Measurements from ENCODE around the gene CHRNA4. TPM values are rescaled to one million over a fixed set of nuclear protein-coding genes. Genes with fewer than 3 reads are reported as not detected.

CHRNA4 gene
- 7.8 TPM for total RNA-seq

DNA sequence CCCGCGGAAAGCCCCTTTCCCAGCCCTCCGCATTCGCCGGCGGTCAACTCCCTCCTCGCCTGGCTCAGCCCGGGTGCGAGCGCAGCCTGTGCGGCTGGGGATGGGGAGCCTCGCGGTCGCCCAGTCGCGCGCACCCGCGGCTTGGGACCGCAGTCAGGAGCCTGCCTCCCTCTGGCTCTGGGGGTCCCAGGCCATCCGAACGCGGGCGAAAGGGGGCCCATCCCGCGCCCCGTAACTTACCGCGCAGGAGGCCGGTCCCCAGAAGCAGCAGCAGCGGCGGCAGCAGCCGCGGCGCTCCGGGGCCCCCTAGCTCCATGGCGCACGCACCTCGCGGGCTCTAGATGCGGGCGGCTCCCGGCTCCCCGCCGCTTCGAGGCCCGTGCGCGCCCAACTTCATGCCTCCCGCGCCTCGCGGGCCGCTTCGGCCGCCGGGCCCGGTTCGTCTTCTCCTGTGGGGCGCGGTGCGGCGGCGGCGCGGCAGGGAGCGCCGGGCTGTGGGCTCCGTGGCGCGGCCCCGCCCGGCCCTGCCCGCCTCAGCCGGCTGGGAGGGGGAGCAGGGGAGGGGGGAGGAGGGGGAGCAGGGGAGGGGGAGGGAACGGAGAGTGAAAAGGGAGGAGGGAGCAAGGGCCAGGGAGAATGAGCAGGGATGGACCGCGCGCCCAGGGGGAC is at the start of gene CHRNA4:
CHRNA4 (minus strand) TSS at position 500 of the 669 bp plus-strand sequence; CDS start at position 316, 184 bp downstream.
- DNase-seq: no peak

DNA sequence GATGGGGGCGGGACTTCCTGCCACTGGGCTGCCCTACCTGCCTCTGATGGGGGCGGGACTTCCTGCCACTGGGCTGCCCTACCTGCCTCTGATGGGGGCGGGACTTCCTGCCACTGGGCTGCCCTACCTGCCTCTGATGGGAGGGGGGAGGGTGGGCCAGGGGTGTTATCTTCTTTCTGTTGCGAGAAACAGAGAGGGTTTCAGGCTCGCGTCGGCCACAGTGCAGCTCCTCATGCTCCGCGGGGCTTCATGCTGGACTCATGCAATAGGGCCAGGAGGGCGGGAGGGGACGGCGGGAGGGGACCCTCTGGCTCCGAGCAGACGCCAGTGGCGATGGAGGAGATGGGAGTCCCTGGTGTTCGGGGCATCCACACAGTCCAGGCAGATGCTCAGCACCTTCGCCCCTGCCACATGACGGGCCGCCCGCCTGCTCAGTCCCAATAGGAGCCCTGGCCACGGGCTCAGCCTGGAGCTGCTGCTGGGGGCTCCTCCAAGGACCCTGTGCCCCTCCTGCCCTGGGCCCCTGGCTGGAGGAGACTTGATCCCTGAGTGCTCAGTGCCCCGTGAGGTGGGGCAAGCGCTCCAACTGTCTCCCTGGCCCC is 48.8 kb upstream of the CHRNA4 start:
- DNase-seq: no peak

DNA sequence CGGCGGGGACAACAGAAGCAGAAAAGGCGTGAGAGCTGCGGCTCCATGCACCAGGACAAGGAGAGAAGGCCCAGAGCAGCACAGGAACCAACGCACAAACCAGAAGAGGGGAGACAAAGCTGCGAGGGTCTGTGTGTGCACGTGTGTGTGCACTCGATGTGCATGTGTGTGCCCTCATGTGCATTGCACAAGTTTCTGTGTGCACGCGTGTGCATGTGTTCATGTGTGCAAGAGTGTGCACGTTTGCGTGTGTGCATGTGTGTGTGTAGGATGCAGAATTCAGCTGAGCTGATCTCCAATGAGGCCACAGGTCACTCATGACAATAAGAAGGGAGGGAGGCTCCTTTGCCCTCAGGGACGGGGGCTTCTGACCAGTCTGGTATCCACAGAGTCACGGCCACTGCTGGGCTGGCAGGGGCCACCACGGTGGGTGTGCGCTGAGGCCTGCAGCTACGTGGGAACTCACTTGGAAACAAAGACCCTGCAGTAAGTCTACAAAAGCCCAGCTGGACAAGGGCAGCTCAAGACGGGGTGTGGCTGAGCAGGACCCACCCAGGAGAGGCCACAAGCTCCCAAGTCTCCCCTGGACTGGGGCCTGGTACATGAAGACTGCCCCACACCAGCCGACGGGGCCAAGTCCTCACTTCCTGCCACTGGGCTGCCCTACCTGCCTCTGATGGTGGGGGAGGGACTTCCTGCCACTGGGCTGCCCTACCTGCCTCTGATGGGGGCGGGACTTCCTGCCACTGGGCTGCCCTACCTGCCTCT is 48.1 kb upstream of the CHRNA4 start:
- DNase-seq: no peak

DNA sequence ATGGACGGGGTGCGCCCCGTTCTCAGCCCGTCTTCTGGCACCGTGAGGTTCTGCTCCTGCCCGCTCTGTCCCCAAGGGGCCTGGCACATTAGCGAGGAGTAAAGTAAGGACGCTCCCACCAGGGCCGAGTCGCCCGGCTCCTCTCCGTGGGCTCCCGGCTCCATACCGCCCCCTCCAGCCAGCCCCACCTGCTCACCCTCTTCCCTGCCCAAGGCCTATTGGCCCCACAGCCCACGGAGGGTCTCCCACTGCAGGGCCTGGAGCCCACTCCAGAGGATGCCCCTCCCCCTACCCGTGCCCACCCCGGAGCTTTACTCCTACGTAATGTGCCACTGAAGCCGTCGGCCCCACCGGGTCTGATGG is 47.5 kb upstream of the CHRNA4 start:
- DNase-seq: no peak

DNA sequence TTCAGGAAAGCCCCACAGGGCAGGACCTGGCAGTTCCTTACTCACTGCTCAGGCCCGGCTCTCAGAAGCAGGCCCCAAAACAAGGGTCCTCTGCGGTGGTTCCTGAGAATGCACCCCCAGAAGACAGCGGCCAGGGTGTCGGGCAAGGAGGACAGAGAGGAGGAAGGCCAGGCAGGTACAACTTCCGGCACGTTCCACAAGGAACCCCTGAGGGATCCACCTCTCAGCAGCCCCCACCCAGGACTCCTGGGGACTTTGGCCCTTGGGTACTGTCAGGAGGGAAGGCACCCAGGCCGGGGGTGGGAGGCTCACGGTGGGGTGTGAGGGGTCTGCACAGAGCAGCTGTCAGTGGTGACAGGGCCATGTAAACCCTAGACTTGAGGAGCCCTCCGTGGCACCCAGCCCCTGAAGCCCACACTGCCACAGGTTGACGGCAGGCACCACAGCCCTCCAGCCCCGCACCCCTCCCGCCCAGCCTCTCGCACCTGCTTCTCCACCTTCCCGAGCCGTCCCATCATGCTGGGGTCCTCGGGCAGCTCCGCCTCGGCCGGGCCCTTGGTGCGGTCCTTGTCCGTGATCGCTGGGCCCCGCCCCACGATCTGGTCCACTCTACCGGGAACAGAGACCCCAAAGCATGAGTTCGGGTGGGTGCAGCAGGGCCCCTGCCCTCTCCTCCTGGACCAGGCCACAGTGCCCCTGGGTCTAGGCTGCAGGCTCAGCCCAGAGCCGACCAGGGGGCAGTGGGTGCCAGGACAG is 47.0 kb upstream of the CHRNA4 start:
- no peak for DNase-seq

DNA sequence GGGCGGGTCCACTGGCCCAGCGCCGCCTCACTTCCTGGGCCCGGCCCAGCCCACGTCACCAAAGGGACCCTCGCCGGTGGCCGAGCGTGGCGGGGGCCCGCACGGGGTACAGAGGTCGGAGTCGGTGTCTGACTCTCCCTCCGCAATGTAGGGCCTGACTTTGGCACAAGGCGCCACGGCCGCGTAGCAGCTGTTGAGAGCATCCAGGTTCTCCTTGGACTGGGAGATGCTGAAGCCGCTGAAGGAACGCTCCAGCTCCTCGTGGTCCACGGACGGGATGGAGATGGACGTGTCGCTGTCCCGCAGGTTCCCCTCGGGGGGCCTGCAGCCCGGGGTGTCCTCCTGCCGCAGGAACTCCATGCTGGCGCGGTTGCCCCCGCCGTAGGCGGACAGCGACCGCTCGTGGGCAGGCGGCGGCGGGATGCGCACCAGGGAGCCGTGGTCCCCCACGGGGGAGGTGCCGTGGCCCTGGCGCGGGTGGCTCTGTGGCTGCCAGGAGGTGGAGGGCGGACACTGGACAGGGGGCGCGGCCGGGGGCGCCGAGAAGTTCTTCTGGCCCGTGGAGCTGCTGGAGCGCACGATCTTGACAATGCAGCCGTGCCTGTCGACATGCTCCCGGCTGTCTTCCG is 45.6 kb upstream of the CHRNA4 start:
- DNase-seq: no peak

DNA sequence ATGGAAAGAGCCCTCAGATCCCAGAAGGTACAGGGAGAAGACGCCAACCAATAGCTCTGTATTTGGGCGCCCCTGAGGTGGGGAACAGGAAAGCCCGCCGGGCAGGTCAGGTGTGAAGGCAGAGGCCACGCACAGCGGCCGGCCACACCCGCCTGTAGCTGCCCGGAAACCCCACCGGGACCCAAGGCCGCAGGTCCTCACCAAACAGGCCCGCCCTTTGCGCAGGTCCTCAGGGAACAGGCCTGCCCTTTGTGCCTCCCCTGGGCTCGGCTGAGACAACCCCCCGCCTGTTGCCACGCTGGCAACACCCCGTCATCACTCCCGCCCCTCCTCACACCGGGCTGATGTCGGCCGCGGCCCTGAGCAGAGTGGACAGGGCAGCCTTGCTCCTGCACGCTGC is 44.9 kb upstream of the CHRNA4 start:
- no peak for DNase-seq

DNA sequence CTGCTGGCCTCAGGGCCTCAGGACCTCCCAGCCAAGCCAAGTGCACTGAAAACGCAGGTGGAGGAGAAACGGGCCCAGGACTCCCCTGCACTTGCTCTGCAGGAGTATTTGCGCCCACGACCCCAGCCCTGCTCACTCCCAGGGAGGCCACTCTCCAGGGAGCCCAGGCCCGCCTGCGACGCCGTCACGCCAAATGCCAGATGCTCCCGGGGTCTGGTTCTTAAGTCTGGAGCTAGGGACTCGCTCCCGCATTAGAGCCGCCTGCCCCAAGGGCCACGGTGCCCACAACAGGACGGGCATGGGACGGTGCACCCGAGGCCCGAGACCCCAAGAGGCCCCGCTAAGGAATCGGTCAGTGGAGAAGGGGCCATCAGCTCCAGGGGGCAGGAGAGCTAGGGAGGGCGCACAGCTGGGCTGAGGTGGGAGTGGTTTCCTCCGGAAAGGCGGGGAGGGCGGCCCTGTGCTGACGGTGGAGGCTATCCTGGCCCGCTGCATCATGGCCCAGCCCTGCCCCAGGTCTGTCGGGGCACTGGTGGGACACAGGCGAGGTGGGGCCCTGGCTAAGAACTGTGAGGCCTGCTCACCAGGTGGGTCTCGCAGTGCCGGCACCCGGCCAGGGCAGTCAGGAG is 44.1 kb upstream of the CHRNA4 start:
- no peak for DNase-seq

DNA sequence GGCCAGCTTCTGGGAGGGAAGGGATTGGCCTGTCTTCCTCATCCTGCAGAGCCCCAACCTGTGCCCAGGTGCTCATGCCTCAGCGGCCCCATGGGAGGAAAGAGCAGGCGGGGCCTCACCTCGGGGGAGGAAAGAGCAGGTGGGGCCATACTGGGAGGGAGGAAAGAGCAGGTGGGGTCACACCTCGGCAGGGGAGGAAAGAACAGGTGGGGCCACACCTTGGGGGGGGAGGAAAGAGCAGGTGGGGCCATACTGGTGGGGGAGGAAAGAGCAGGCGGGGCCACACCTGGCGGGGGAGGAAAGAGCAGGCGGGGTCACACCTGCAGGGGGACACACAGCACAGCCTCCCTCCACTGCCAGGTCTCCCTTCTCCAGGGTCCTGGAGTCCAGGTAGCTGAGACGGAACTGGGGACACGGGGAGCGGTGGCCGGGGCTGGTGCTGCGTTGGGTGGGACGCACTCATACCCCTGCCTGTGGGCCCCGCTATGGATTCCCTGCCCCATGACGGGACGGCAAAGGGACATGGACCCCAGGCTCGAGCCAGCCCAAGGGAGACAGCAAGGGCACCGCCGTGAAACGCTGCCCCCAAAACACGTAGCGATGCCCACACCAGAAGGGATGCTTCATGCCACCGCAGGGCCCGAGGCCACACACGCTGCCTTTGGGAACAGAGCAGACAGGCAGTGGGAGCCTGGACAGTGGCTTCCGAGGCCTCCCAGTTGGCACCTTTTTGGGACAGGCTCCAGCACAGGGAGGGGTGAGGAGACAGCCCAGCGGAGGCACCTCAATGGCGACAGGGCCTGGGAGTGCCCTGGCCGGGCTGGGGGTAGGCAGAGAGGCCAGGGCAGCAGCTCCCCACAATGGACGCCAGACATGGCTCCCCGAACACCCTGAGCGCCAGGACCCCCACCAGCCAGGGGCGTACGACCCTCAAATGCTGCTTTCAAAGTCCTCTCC is 43.3 kb upstream of the CHRNA4 start:
- DNase-seq: no peak

DNA sequence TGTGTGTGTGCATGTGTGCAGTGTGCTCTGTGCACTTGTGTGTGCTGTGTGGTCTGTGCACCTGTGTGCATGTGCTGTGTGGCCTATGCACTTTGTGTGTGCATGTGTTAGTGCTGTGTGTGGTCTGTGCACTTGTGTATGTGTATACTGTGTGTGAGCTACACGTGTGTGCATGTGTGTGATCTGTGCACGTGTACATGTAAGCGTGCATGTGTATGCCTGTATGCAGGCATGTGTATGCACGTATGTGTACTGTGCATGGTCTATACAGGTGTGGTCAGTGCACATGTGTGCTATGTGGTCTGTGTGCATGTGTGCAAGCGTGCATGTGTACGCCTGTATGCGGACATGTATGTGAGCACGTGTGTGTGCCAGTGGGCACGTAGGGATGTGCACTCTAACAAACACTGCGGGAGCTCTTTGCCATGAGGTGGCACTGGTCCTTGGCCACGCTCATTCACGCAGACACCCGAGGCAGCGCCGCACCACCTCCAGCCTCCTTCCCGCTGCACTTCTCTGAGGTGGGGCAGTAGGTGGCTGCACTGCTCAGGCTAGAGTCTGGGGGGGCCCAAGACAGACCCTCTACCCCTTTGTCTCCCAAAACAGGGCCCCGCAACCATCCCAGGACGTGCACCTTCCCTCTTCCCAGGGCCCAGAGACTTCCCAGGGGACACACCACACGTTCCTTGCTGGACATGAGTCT is 42.4 kb upstream of the CHRNA4 start:
- no peak for DNase-seq

DNA sequence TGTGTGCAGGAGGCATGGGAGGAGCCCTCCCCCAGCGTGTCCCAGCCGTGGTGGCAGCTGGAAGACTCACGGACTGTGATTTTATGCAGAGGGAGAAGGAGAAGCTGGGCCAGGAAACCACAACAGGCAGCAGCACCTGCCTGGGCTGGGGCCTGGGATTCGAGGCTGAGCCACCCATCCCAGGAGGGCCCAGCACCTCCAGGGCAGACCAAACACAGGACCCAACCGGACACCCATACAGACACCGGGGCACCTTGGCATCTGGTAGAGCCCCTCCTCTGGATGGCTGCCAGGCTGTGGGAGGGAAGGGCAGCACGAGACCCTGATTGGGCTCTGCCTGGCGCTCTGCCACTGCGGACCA is 41.7 kb upstream of the CHRNA4 start:
- DNase-seq: no peak

DNA sequence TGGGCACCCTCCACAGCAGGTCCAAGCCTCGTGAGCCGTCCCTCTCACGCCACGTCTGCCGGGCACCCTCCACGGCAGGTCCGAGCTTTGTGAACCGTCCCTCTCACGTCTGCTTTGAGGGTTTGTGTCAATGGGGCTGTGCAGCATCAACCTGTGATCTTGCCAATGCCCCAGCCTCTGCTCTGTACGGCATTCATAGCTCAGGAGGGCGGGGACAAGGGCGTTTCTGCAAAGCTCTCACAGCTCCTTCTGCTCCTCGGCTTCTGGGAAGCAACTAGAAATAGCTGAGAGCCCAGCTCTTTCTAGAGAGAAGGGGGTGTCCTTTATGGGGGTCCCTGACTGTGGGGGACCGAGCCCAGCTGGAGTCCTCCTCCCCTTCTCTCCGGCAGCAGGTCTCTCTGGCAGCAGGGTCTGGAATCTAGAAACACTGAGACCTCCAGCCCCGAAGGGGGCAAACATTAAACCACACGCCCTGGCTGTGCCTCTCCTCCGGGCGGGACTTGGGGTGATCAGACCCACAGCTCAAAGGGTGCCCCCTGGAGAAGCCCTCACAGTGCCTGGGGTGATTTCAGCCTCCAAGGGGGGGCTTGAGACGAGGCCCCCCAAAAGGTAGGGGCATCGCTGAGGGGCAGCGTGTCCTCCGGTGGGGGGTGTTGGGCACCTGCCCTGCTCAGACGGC is 41.2 kb upstream of the CHRNA4 start:
- no peak for DNase-seq

DNA sequence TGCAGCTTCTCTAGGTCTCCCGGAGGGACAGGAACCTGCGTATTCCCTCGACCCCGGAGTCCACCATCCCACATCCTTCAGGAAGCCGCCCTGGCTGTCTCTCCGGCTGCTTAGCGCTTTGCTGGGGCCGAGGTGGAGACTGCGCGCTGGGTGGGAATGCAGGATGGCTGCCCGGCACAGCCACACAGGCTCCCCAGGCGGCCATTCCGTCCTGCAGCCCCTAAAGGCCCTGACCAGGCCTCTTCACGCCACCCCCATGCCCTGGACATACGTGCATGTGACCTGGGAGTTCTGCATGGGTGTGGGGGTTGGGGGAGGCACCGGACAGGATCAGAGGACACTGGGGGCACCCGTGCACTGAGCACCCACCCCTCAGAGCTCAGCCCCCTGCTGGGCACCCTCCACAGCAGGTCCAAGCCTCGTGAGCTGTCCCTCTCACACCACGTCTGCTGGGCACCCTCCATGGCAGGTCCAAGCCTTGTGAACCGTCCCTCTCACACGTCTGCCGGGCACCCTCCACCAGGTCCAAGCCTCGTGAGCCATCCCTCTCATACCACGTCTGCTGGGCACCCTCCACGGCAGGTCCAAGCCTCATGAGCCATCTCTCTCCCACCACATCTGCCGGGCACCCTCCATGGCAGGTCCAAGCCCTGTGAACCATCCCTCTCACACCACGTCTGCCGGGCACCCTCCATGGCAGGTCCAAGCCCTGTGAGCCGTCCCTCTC is 40.4 kb upstream of the CHRNA4 start:
- no peak for DNase-seq

DNA sequence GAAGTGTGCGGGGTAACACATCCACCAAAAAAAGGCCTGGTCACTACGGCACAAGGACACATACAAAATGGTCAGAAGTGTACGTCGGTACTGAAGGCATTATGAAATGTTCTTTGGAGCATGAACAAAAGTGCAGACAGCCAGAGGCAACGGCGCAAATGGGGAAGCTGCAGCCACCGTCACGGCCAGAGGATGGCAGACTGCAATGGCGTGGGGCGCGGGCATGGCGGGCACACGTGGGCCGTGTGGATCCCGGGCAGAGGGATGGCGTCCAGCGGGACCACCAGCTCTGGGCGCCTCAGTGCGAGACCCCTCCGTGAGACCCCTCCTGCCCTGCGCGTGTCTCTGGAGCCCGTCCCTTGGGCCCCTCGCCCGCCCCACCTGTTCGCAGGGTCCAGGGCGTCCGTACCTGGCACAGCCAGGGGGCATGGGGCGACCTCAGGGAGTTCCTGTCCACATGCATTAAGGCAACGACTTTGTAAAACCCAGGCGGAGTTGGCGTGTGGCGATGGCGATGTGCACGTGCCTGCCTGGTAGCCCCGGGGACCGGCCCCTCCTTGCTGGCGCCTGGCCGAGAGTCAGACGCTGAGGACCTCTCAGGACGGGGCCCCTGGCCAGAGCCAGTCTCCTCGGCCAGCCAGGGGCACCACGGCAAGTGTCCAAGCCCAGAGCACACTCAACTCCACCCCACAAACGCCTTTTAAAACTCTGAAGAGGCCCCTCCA is 39.5 kb upstream of the CHRNA4 start:
- DNase-seq: no peak

DNA sequence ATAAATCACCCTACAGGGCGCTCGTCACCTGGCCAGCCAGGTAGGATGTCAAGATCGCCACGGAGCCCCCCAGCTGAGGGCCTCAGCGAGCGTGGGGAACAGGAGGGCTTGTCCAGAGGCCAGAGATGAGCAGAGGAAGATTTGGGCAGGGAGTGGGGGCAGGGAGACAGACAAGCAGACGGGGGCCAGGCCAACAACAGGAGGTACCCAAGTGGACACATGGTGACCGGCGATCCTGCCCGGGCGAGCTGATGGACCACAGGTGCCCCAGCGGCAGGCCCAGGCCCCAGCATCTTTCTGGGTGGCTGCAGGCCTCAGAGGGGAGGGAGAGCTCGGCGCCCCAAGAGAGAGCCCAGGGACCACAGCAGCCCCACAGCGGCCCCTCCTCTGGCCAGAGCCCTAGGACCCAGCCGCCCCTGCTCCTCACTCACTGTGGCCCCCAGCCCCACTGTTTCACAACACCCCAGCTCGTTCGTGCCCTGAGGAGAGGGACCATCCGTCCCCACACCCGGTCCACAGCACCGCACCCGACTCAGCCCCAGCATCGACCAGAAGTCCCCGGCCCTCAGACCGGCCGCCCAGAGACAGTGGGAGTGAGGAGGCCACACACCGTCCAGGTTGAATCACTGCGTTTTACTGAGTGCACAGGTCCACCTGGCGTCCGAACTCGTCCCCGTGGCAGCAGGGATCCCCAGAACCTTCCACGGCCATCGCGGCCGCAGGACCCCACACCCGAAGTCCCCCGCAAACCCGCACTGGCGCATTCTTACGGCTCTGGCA is 38.6 kb upstream of the CHRNA4 start:
- no peak for DNase-seq

DNA sequence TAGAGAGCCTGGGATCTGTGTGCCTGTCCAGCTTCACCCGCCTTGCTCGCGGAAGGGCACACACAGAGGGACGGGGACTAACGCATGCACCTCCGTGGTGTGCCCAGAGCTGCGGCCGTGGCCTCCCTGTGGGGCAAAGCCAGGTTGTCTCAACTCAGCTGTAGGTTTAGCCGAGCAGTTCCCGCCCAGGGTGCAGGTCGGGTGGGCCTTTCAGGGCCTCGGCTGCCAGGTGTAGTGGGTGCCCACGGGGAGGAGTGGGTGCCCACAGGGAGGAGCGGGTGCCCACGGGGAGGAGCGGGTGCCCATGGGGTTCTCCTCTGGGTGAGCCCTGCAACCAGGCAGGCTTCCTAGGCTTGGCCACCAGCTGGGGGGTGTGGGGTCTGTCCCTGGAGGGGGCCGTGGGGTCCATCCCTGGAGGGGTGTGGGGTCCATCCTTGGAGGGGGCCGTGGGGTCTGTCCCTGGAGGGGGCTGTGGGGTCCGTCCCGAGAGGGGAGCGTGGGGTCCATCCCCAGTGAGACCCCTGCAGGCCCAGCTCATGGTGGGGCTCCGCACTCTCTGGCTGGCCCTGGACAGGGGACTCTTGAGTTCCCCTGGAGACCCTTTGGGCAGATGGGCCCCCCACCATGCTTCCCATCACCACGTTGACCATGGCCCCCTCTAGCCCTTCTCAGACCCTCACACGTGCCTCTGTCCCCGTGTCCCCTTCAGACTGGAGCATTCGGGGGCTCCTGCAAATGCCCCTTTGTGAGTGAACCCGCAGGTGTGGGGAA is 37.8 kb upstream of the CHRNA4 start:
- DNase-seq: no peak
